GM19328 (cell line): Measurements from ENCODE around the gene THBS1.

Experiments
- ATAC-seq: cut with Tn5 transposase; IDR thresholded peaks from one replicate; pipeline ENCODE4 v1.9.1; 2021; ENCODE audit warnings: mild to moderate bottlenecking, moderate library complexity; ENCODE audit not compliant: unreplicated experiment

THBS1 gene

GRCh38 chr15:39588531-39589192 is 7.8 kb downstream of the THBS1 start:
- no peak for ATAC-seq

GRCh38 chr15:39589193-39589814 is 8.4 kb downstream of the THBS1 start:
- no peak for ATAC-seq

GRCh38 chr15:39589815-39590644 is 9.2 kb downstream of the THBS1 start:
- no peak for ATAC-seq

DNA sequence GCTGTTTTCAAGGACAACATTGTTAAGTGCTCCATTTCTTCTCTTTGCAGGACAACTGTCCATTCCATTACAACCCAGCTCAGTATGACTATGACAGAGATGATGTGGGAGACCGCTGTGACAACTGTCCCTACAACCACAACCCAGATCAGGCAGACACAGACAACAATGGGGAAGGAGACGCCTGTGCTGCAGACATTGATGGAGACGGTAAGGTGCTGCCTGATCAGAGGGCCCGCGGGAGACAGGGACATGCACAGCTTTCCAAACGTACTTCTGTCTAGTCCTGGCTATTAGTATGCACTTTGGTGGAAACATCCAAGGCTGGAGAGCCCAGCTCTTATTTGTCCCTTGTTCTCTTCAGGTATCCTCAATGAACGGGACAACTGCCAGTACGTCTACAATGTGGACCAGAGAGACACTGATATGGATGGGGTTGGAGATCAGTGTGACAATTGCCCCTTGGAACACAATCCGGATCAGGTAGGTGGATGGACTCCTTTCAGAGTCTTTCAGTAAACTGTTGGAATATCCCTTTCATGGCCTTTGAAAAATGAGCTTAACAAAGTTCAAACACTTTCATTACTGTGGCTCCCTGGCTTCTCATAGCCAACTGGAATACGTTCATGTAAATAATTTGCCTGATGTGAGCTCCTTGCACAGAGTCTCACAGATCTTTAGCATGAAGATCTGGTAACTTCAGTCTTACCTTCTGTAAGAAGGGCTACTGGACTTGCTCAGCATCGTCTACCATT is 10.4 kb downstream of the THBS1 start:
- ATAC-seq: no peak

- no peak for ATAC-seq
These were observed 11.0 kb downstream of the THBS1 start for GRCh38 chr15:39591896-39592315.

DNA sequence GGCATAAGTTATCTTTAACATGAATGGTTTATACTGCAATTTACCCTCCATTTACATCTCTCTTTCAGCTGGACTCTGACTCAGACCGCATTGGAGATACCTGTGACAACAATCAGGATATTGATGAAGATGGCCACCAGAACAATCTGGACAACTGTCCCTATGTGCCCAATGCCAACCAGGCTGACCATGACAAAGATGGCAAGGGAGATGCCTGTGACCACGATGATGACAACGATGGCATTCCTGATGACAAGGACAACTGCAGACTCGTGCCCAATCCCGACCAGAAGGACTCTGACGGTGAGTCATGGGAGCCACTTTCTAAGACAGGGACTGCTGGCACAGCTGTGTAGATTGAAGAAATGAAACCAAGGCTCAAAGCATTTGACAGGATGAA is 11.6 kb downstream of the THBS1 start:
- no peak for ATAC-seq

- ATAC-seq: no peak
These were observed 12.3 kb downstream of the THBS1 start for GRCh38 chr15:39593071-39593655.

DNA sequence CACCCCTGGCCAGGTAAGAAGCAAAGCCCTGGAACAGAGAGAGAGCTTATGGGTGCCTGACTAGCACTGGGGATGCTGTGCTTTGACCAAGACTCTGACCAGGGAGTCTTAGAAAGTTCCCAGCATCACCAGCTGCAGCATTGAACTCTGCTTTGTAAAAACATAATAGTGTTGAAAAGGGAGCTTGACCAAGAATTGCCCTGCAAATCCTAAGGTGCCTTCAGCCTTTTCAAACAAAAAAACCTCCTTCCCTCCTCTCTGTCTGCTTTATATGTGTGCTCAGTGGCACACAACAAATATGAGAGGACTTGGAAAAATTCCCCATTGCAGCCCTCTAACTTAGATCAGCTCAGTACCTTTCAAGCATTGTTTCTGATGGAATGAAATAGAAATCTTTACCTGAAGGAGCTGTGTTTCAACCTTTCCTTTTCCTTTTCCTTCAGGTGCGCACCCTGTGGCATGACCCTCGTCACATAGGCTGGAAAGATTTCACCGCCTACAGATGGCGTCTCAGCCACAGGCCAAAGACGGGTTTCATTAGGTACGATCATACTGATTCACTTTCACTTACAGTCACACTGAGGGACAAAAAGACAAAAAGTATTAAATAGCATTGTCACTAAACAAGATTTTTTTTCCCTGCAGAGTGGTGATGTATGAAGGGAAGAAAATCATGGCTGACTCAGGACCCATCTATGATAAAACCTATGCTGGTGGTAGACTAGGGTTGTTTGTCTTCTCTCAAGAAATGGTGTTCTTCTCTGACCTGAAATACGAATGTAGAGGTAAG is 13.0 kb downstream of the THBS1 start:
- no peak for ATAC-seq

DNA sequence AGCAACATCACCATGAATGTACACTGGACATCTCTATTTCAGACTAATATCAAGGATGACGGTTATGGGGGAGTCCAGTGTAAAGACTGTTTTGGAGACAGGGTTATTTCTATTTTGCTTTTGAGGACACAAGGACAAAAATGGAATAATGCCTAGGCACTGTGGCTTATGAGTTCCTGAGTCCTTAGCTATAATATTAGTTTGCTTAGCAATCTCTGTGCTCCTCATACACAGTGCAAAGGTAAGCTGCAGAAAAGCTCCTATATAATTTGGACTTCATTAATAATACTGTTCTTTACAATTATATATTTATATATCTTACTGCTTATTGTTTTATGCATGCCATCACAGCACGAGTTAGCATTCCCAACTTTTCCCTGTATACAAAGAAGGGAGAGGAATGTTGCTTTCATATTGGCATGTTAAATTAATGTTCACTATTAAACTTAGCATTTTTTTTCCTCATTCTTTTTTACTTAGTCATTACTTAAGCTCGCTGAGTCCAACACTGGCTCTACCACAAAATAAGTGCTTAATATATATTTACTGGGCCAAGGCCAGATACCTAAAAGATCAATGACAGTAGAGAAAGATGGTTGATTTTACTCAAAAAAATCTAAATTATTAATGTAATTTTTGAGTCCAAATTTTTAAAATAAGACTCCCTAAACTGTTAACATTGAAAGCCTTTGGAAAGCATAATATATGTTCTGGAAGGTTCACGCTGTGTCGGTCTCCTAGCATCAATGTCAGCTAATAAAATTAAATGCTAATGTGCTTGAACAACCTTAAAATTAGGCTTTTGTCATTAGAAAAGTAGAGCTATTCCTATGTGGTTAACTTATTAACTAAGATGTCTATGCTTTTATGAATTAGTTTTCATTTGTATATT is 13.8 kb downstream of the THBS1 start:
- no peak for ATAC-seq

- no peak for ATAC-seq
These were observed 14.7 kb downstream of the THBS1 start for GRCh38 chr15:39595338-39596221.

DNA sequence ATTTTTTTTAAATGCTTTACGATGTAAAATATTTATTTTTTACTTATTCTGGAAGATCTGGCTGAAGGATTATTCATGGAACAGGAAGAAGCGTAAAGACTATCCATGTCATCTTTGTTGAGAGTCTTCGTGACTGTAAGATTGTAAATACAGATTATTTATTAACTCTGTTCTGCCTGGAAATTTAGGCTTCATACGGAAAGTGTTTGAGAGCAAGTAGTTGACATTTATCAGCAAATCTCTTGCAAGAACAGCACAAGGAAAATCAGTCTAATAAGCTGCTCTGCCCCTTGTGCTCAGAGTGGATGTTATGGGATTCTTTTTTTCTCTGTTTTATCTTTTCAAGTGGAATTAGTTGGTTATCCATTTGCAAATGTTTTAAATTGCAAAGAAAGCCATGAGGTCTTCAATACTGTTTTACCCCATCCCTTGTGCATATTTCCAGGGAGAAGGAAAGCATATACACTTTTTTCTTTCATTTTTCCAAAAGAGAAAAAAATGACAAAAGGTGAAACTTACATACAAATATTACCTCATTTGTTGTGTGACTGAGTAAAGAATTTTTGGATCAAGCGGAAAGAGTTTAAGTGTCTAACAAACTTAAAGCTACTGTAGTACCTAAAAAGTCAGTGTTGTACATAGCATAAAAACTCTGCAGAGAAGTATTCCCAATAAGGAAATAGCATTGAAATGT is 15.6 kb downstream of the THBS1 start:
- no peak for ATAC-seq

- ATAC-seq: no peak
These were observed 16.5 kb downstream of the THBS1 start for GRCh38 chr15:39597336-39597735.

GRCh38 chr15:39597751-39598185 is 16.9 kb downstream of the THBS1 start:
- ATAC-seq: no peak

DNA sequence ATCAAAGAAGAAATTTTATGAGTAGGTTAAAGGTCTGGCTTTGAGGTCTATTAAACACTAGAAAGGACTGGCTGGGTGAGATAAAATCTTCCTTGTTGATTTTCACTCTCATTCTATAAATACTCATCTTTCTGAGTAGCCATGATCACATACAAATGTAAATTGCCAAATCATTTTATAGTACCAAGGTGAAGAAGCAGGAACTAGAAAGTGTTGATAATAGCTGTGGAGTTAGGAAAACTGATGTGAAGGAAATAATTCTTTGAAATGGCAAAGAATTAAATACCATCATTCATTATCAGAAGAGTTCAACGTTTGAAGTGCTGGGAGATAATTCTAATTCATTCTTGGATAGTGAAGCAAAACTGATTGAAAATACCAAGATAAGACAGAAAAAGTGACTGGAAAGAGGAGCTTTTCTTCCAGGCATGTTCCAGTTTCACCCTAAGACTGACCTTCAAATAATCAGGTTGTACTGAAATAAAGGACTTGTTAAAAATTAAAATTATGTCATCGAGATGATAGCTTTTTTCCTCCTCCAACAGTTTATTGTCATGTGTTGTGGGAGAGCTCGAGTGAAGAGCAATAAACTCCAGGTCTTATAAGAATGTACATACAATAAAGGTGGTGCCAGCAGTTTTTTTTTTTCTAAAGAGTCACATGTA is 17.4 kb downstream of the THBS1 start:
- no peak for ATAC-seq

DNA sequence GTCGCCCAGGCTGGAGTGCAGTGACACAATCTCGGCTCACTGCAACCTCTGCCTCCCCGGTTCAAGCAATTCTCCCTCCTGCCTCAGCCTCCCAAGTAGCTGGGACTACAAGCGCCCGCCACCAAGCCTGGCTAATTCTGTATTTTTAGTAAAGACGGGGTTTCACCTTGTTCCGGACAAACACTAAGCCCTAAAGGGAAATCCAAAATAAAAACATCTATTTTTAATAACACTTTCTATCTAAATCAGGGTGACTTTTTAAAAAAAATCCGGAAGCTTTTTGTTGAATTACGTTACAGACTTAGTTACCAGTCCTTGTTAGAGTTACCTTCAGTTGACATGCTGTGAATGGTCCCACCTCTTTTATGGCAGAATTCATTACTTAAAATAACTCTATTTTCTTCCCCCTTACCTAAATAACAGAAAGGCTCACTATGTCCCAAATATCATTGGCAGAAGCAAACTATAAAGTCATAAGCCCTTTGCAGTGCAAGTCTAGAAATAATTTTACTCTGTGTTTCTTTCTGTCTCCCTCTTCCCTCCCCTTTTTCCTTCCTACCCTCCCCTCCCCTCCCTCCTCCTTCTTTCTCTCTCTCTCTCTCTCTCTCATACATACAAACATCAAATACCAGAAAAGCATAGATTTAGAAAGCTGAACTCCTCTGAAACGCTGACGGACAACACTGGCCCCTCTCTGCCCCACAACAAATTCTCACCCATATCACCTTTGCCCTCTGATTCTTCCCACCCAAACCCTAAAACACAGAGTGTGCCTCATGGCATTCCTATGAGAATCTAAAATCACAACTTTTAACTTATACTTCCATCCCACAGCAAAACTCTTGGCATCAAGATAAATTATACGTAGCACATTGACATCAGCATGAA is 18.3 kb downstream of the THBS1 start:
- no peak for ATAC-seq

- no peak for ATAC-seq
These were observed 19.0 kb downstream of the THBS1 start for GRCh38 chr15:39599871-39600270.
